Measurements from ENCODE around the gene OCA2.

- TF ChIP-seq CTCF (IDR thresholded peaks at IDR 0.05; ENCODE audit: insufficient read depth, low read length) (no peak), POLR2AphosphoS5 (IDR thresholded peaks at IDR 0.05; ENCODE audit: low read depth) (no peak), GABPA (IDR thresholded peaks at IDR 0.05; ENCODE audit: low read depth) (no peak)
These were observed 264.4 kb downstream of the OCA2 start for GRCh38 chr15:27834684-27835083.

All from HL-60 (cell line).